ENCODE measurements around the gene WNT6.

The WNT6 gene

DNA sequence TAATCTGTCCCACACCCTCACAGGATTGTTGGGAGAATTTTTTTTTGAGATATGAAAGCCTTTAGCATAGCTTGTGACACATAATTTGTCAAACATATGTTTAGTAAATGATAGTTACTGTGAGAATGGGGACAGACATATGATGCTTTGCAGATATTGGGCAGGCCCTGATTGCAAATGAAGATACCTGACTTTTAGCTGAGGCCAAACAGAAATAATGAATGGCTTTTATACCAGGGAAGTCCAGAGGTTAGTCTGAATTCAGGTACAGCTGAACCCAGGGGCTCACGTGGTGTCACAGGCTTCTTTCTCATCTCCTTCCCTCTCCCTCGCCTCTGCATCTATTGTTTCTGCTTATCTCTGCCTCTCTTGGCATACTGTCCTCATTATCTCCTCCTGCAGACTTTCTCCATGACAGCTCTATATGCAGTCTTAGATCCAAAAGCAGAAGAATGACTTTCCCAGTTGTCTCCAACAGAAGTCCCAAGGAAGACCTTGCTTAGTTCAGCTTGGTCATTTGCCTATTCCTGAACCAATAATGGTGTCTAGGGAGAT lies 16.2 kb downstream of the WNT6 start:
- no peak for FAIRE-seq
- no peak for DNase-seq (ENCODE audit: extremely low spot score, insufficient read length, low read depth)

- peak; percentile 86 for FAIRE-seq
- DNase-seq (ENCODE audit: extremely low spot score, insufficient read length, low read depth) = no peak
Observed at GRCh38 chr2:218876562-218877219, 17.1 kb downstream of the WNT6 start.

DNA sequence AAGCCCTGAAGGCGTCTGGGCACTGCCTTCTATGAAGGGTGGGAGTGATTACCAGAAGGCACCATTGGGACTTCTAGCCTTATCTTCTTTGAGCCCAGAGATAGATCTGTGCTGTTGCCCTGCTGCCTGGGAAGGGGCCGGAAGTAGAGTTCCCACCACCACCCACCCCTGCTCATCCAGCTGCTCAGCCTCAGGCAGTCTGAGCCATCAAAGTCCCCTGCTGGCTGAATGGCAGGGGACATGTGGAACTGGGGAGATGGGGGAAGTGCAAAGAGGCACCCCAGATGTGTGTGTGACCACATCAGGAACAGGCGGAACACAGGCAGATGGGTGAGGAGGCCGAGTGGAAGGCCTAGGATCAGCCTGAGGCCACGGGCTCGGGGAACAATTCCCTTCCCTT lies 17.7 kb downstream of the WNT6 start:
- DNase-seq (ENCODE audit: extremely low spot score, insufficient read length, low read depth) (no peak), FAIRE-seq (no peak)

GRCh38 chr2:218877891-218878290 lies 18.3 kb downstream of the WNT6 start:
- FAIRE-seq (no peak), DNase-seq (ENCODE audit: extremely low spot score, insufficient read length, low read depth) (no peak)

- DNase-seq (ENCODE audit: extremely low spot score, insufficient read length, low read depth) = no peak
- FAIRE-seq = no peak
Observed at GRCh38 chr2:218878486-218878885, 18.9 kb downstream of the WNT6 start.

DNA sequence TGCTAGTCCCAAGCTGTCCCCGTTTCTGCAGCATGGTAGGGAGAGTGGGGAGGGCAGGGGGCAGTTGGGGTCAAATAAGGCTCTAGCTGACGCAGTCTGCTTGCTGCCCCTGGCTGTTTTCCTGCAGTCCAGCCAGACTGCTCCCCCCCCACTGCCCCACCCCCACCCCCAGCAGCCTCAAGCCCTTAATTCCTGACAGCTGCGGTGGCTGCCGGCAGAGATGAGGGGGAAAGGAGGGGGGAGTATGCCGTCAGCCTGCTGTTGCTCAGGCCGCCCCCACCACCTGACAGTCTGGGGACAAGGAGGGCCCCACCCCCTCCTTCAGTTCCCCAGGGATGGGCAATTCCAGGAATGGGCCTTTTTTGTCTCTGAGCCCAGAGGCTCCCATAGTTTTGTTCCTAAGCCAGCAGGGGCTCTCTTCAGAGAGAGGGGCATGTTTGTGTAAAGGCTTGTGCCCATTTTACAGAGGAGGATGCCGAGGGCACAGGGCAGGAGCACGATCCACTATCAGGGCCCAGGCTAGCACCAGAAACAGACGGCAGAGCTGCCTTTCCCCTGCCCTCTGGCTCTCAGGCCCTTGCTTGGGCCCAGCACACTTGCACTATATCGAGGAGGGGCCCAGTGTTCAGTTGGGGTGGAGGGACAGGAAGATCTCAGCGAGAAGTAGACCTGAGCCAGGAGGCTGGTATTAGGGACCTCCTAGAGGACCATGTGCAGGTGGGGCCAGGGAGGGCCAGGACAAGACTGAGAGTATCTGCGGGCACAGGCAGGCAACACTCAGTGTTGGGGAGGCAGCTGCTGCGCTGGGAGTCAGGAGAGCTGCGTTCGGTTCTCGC lies 19.5 kb downstream of the WNT6 start:
- DNase-seq (ENCODE audit: extremely low spot score, insufficient read length, low read depth) (no peak), FAIRE-seq (no peak)

DNA sequence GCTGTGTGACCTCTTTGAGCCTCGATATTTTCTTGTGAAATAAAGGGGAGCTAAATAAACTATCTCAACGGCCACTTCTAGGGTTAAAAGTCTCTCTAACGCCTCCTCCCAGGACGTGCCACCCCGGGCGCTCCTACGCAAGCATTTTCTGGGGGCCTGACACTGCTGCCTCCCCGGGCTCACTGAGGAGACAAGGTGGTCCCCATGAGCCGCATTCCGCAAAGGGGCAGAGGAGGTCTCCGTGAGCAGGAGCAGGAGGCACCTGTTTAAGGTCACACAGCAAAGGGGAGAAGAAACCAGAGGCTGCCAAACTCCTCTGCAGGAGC lies 20.1 kb downstream of the WNT6 start:
- no peak for DNase-seq (ENCODE audit: extremely low spot score, insufficient read length, low read depth)
- FAIRE-seq = no peak

DNA sequence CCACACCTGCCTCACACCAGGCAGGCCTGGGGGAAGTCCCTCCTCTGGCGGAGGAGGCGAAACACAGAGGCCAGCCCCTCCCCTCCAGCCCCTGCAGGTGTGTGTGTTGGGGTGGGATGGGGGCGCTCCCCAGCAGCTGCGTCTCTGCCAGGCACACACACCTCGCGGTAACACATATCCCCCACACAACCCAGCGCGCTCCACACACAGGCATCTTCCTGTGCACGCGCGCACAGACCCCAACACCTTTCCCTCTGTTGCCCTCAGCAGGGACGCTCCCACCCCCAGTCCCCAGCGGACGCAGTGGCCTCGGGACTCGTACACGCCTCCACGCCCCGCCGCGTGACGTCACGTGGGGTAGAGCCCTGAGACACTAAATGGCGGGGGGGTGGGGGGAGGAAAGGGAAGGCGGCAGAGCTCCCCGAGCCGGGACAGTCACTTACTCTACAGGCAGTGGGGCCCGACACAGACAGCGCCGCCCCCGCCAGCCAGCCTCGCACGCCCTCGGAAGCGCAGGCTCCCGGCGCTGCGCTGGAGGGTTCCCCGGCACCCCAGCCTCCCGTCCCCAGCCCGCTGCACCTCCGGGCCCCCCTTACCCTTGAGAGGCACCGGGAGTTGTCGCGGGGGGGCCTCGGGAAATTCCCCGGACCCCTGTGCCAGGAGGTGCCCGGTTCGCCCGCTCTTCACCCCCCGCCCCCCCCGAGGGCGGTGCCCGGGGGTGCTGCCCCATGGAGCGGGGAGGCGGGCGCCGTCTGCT lies 20.7 kb downstream of the WNT6 start, which contains the start of gene WNT10A:
Gene WNT10A, plus strand, starts transcription at position 751 of the 757 bp plus-strand sequence. CDS start 144 bp downstream, outside the sequence.
- DNase-seq (ENCODE audit: extremely low spot score, insufficient read length, low read depth) = no peak
- peak; percentile 96 for FAIRE-seq

DNA sequence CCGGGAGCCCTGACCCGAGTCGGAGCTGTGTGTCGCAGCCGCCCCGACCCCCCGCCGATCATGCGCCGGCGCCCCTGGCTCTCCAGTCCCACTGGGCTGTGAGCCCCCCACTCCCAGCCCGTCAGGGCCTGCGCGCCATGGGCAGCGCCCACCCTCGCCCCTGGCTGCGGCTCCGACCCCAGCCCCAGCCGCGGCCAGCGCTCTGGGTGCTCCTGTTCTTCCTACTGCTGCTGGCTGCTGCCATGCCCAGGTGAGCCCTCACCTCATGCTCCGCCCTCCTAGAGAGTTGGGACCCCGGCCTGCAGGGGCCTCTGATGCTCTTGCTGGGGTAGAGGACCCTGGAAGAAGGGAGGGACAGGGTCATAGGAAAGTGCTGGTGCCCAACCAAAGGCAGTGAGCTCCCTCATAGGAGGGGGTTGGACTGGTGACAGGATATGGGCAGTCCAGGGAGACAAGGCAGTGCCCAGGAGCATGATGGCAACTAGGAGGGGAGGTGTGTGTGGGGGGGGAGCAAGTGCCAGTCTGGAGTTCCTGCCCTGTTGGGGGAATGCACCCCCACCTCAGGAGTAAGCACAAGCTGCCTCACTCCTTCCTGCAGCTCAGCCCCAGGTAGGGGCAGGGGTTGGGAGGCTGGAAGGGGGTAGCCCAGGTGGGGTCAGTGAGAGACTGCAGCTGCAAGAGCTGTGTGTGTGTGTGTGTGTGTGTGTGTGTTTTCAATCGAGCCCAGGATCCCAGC lies 21.4 kb downstream of the WNT6 start:
- DNase-seq (ENCODE audit: extremely low spot score, insufficient read length, low read depth) = no peak
- peak; percentile 5 for FAIRE-seq

DNA sequence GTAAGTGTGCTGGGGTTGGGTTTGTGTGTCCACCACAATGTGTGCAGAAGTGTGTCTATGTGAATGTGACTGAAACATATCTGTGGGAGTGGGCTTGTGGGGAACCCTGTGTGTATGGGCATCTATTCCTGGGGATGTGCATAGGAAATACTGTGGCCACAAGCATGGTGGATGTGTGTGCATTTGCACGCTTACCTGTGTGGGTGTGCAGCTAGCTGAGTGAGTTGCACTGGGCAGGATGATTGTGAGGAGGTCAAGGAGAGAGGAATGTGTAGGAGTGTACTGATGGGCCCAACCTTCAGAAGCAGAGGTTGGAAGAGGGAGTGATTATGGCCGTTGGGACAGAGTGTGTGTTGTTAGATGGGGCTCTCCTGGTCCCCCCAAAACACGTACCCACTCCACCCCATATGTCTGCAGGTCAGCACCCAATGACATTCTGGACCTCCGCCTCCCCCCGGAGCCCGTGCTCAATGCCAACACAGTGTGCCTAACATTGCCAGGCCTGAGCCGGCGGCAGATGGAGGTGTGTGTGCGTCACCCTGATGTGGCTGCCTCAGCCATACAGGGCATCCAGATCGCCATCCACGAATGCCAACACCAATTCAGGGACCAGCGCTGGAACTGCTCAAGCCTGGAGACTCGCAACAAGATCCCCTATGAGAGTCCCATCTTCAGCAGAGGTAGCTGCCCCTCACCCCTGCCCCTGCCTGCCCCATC lies 22.3 kb downstream of the WNT6 start:
- FAIRE-seq (peak; percentile 38), DNase-seq (ENCODE audit: extremely low spot score, insufficient read length, low read depth) (no peak)

GRCh38 chr2:218882461-218882816 lies 22.8 kb downstream of the WNT6 start:
- DNase-seq (ENCODE audit: extremely low spot score, insufficient read length, low read depth) (no peak), FAIRE-seq (no peak)

GRCh38 chr2:218882866-218883366 lies 23.3 kb downstream of the WNT6 start:
- FAIRE-seq (no peak), DNase-seq (ENCODE audit: extremely low spot score, insufficient read length, low read depth) (no peak)

GRCh38 chr2:218883491-218884490 lies 24.2 kb downstream of the WNT6 start:
- no peak for FAIRE-seq

GRCh38 chr2:218884519-218884918 lies 24.9 kb downstream of the WNT6 start:
- no peak for FAIRE-seq

More at GRCh38 chr2:218883491-218884490, 24.2 kb downstream of the WNT6 start:
- DNase-seq (ENCODE audit: extremely low spot score, insufficient read length, low read depth) = no peak

GRCh38 chr2:218885981-218886947 lies 26.7 kb downstream of the WNT6 start:
- FAIRE-seq (peak; percentile 97), DNase-seq (ENCODE audit: extremely low spot score, insufficient read length, low read depth) (no peak)

More at GRCh38 chr2:218884519-218884918, 24.9 kb downstream of the WNT6 start:
- no peak for DNase-seq (ENCODE audit: extremely low spot score, insufficient read length, low read depth)

GRCh38 chr2:218887079-218887478 lies 27.5 kb downstream of the WNT6 start:
- DNase-seq (ENCODE audit: extremely low spot score, insufficient read length, low read depth) (no peak), FAIRE-seq (no peak)

DNA sequence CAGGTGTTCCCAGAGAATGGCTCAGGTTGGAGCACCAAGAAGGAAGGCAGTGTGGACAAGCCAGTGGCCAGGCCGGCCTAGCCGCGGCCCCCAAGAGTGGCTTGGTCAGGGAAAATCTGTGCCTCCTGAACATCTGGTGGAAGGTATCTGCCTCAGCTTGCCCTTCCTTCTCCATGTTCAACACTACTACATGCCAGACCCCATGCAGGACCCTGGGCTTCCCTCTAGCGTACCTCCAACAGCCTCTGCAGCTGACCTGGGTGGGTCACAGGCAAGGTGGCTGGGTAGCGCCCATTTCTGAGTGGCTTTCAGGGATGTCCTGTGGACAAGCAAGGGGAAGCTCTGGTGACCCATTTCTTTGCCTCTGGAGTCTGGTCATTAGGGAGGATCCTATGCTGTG lies 28.7 kb downstream of the WNT6 start:
- FAIRE-seq (no peak), DNase-seq (ENCODE audit: extremely low spot score, insufficient read length, low read depth) (no peak)

All from GM18507 (cell line).